ENCODE results near the gene ACSF3. TPM values are rescaled to one million over a fixed set of nuclear protein-coding genes. Genes with fewer than 3 reads are reported as not detected.
"Not testable (repeated sequence)": the region's sequence is repeated elsewhere in the genome, so short reads cannot be mapped to it uniquely, and the experiment has no call there.

ACSF3 gene
- total RNA-seq, 4 donors from 2014 or later = 29.9 to 48.0 (median 40.3) TPM

DNA sequence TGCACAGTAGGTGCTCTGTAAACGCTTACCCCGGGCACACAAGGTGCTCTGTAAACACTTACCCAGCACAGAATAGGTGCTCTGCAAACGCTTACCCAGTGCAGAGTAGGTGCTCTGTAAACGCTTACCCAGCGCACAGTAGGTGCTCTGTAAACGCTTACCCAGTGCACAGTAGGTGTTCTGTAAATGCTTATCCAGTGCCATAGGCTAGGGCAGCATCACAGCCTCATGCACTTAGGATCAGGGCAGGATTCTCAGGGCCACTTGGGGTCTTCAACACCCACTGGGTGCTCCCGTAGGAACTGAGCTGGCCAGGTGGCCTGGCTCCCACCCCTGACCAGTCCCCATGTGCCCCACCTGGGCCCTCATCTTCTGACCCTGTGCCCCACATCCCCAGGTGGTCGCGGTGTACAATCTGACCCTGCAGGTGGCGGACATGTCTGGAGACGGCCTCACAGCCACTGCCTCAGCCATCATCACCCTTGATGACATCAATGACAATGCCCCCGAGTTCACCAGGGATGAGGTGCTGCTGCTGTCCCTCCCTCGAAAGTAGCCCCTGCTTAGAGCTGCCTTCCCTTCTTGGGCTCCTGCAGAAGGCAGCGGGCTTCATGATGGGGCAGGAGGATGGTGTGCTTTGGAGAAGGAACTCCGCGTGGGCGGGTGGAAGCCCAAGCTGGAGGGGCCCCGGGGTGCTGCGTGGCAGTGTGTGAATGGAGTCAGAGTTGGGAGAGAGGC is 93.5 kb downstream of the ACSF3 start:
- TF ChIP-seq, protein P1, sequence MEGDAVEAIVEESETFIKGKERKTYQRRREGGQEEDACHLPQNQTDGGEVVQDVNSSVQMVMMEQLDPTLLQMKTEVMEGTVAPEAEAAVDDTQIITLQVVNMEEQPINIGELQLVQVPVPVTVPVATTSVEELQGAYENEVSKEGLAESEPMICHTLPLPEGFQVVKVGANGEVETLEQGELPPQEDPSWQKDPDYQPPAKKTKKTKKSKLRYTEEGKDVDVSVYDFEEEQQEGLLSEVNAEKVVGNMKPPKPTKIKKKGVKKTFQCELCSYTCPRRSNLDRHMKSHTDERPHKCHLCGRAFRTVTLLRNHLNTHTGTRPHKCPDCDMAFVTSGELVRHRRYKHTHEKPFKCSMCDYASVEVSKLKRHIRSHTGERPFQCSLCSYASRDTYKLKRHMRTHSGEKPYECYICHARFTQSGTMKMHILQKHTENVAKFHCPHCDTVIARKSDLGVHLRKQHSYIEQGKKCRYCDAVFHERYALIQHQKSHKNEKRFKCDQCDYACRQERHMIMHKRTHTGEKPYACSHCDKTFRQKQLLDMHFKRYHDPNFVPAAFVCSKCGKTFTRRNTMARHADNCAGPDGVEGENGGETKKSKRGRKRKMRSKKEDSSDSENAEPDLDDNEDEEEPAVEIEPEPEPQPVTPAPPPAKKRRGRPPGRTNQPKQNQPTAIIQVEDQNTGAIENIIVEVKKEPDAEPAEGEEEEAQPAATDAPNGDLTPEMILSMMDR (IDR thresholded peaks at IDR 0.05) = no peak
- TF ChIP-seq EP300 (IDR thresholded peaks at IDR 0.05) (no peak), POLR2A (IDR thresholded peaks at IDR 0.05) (no peak)

DNA sequence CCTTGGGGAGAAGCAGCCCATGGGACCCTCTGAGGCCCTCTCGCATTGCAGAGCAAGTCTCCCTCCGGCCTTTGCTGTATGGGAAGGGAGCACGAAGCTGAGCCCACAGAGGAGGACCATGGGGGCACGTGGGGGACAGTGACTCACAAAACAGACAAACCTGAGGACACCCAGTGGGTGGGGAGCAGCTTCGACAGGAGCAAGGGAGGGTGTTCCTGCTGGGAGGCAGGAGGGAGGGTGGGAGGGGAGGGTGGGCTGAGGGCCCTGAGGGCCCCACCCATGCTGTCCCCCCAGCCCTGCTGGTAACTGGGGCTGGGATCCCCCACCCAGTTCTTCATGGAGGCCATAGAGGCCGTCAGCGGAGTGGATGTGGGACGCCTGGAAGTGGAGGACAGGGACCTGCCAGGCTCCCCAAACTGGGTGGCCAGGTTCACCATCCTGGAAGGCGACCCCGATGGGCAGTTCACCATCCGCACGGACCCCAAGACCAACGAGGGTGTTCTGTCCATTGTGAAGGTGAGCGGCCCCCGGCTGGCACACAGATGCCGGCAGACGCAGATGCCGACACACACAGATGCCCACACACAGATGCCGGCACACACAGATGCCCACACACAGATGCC is 94.2 kb downstream of the ACSF3 start:
- DNase-seq (ENCODE audit: low spot score in 2 of 2) = no peak
- no peak overlapping the region for H3K27ac ChIP-seq
- TF ChIP-seq, protein P1 (IDR thresholded peaks at IDR 0.05) = no peak
- no peak for TF ChIP-seq EP300 (IDR thresholded peaks at IDR 0.05)
- no peak for TF ChIP-seq POLR2A (IDR thresholded peaks at IDR 0.05)

More for the DNA sequence above, 93.5 kb downstream of the ACSF3 start:
- Histone ChIP-seq H3K27ac (no peak overlapping the region), H3K4me3 (no peak overlapping the region), H3K36me3 (no peaks in the 10 kb centered on the region), H3K9me3 (no peaks in the 10 kb centered on the region), H3K27me3 (peaks cover 0 to 6% of the 10 kb centered on the region in 2 donors), H3K4me1 (peaks cover 0 to 10% (median 7%) of the 10 kb centered on the region in 4 donors)
- DNase-seq (ENCODE audit: low spot score in 2 of 2) = no peak
- 66 to 72% methylated on average over 14 to 19 of the region's 19 CpGs for WGBS, 2 donors

DNA sequence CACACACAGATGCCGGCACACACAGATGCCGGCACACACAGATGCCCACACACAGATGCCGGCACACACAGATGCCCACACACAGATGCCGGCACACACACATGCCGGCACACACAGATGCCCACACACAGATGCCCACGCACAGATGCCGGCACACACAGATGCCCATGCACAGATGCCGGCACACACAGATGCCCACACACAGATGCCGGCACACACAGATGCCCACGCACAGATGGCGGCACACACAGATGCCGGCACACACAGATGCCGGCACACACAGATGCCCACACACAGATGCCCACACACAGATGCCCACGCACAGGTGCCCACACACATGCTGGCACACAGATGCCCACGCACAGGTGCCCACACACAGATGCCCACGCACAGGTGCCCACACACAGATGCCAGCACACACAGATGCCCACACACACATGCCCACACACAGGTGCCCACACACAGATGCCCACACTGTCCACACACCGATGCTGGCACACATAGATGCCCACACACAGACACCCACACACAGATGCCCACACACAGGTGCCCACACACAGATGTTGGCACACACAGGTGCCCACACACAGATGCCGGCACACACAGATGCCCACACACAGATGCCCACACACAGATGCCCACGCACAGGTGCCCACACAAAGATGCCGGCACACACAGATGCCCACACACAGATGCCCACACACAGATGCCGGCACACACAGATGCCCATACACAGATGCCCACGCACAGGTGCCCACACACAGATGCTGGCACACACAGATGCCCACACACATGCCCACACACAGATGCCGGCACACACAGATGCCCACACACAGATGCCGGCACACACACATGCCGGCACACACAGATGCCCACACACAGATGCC is 95.1 kb downstream of the ACSF3 start:
- not testable (repeated sequence) for DNase-seq (ENCODE audit: low spot score in 2 of 2); H3K9me3 ChIP-seq; H3K27me3 ChIP-seq; H3K27ac ChIP-seq; H3K4me3 ChIP-seq; H3K36me3 ChIP-seq
- H3K4me1 ChIP-seq = peaks cover 0 to 17% (median 8%) of the 10 kb centered on the region in 4 donors
- 79 to 85% methylated on average over 9 to 11 of the region's 25 CpGs for WGBS, 2 donors

More for the DNA sequence above, 94.2 kb downstream of the ACSF3 start:
- Histone ChIP-seq H3K4me3 (no peak overlapping the region), H3K27me3 (peaks cover 0 to 6% of the 10 kb centered on the region in 2 donors), H3K36me3 (no peaks in the 10 kb centered on the region), H3K9me3 (no peaks in the 10 kb centered on the region), H3K4me1 (peaks cover 0 to 12% (median 8%) of the 10 kb centered on the region in 4 donors)
- WGBS, 2 donors = 66 to 69% methylated on average over 17 to 18 of the region's 19 CpGs

DNA sequence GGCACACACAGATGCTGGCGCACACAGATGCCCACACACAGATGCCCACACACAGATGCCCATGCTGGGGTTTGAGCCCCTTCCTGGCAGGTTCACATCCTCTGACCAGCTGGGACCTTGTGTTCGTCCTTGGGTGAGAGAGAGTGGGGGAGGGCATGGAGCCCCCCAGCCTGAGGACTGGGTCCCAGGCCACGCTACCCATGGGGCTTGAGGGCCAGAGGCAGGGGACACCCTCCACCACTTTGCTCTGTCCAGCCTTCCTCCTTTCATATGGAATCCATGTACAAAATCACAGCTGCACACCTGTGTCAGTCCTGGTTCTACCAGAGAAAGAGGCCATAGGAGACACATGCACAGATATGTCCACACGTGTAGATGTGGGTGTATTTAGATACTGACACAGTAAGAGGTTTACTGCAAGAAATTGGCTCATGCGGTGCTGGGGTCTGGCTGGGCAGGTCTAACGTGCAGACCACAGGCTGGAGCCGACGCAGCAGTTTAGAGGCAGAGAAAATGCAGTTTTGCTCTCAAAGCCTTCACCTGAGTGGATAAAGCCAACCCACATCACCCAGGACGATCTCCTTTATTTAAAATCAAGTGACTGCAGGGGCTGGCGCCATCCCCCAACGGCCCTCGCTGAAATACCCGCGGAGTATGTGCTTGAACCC is 95.8 kb downstream of the ACSF3 start:
- TF ChIP-seq POLR2A (IDR thresholded peaks at IDR 0.05) = no peak
- TF ChIP-seq EP300 (IDR thresholded peaks at IDR 0.05) = no peak
- TF ChIP-seq, protein P1 (IDR thresholded peaks at IDR 0.05) = no peak
- no peak overlapping the region for H3K4me3 ChIP-seq
- 58 to 62% methylated on average over 14 of the region's 14 CpGs for WGBS, 2 donors
- peaks cover 0 to 17% (median 8%) of the 10 kb centered on the region in 4 donors for H3K4me1 ChIP-seq
- H3K27me3 ChIP-seq = no peaks in the 10 kb centered on the region
- H3K36me3 ChIP-seq = no peaks in the 10 kb centered on the region
- no peak for DNase-seq (ENCODE audit: low spot score in 2 of 2)
- H3K9me3 ChIP-seq = no peaks in the 10 kb centered on the region
- no peak overlapping the region for H3K27ac ChIP-seq
